PFSK-1 (cell line): ENCODE data around the gene CDK19.

Source experiments
- POLR2AphosphoS5 ChIP-seq: IDR thresholded peaks from 2 replicates; pipeline ENCODE4 v1.6.1; 2012; ENCODE audit warnings: low read depth, mild to moderate bottlenecking, control low read depth, low read length, moderate library complexity
- TAF1 ChIP-seq: IDR thresholded peaks from 2 replicates; pipeline ENCODE4 v1.6.1; 2012; ENCODE audit warnings: low read length, control low read depth, borderline replicate concordance; ENCODE audit not compliant: insufficient read depth

- TF ChIP-seq POLR2AphosphoS5 (no peak), TAF1 (no peak)
Observed at GRCh38 chr6:110769923-110770322, 45.3 kb downstream of the CDK19 start.
